GM23248 (cell line): ENCODE results near the gene TEF. TPM values are rescaled to one million over a fixed set of nuclear protein-coding genes. Genes with fewer than 3 reads are reported as not detected.
A peak's percentile ranks its signal among the peaks of the same experiment; 100 is the strongest.

Source experiments
- DNase-seq: peaks from one replicate; pipeline ENCODE4 v3.0.0-alpha.2; 2015
- H2AFZ ChIP-seq: fragments of 200-600 bp; sonication (generic); 2 replicates; pipeline ENCODE4 v1.6.1; 2016; ENCODE audit warnings: antibody characterized with exemption
- H3F3A ChIP-seq: fragments of 200-600 bp; sonication (generic); 2 replicates; pipeline ENCODE4 v1.6.1; 2016; ENCODE audit warnings: mild to moderate bottlenecking, antibody characterized with exemption, mixed run types; ENCODE audit not compliant: insufficient read depth
- H3K27ac ChIP-seq: fragments of 200-600 bp; sonication (generic); 2 replicates; pipeline ENCODE4 v1.5.1; 2016; ENCODE audit warnings: mild to moderate bottlenecking
- H3K27me3 ChIP-seq: fragments of 200-600 bp; sonication (generic); replicated peaks from 2 replicates; pipeline ENCODE4 v1.6.1; 2016; ENCODE audit warnings: mild to moderate bottlenecking; ENCODE audit not compliant: insufficient read depth
- H3K36me3 ChIP-seq: fragments of 200-600 bp; sonication (generic); 2 replicates; pipeline ENCODE4 v1.6.1; 2016; ENCODE audit warnings: low read depth, mild to moderate bottlenecking
- H3K4me1 ChIP-seq: fragments of 200-600 bp; sonication (generic); 2 replicates; pipeline ENCODE4 v1.6.1; 2016; ENCODE audit warnings: mild to moderate bottlenecking; ENCODE audit not compliant: insufficient read depth
- H3K4me2 ChIP-seq: fragments of 200-600 bp; sonication (generic); one replicate; pipeline ENCODE4 v1.6.1; 2016; ENCODE audit warnings: mild to moderate bottlenecking; ENCODE audit not compliant: unreplicated experiment
- H3K4me3 ChIP-seq: fragments of 200-600 bp; sonication (generic); 2 replicates; pipeline ENCODE4 v1.5.1; 2016; ENCODE audit warnings: mild to moderate bottlenecking
- H3K79me2 ChIP-seq: fragments of 200-600 bp; sonication (generic); 2 replicates; pipeline ENCODE4 v1.6.1; 2016; ENCODE audit warnings: mild to moderate bottlenecking; ENCODE audit not compliant: insufficient read depth
- H3K9ac ChIP-seq: fragments of 200-600 bp; sonication (generic); 2 replicates; pipeline ENCODE4 v1.6.1; 2016; ENCODE audit warnings: mild to moderate bottlenecking
- H3K9me2 ChIP-seq: fragments of 200-600 bp; sonication (generic); 2 replicates; pipeline ENCODE4 v1.6.1; 2016; ENCODE audit warnings: mixed run types, mild to moderate bottlenecking, moderate library complexity; ENCODE audit not compliant: insufficient read depth
- H3K9me3 ChIP-seq: fragments of 200-600 bp; sonication (generic); one replicate; pipeline ENCODE4 v1.6.1; 2017; ENCODE audit warnings: low read depth
- H4K20me1 ChIP-seq: fragments of 200-600 bp; sonication (generic); 2 replicates; pipeline ENCODE4 v1.6.0; 2016; ENCODE audit not compliant: insufficient read depth
- EZH2 ChIP-seq: fragments of 200-600 bp; sonication (generic); IDR thresholded peaks from 2 replicates; pipeline ENCODE4 v1.6.1; 2018; ENCODE audit warnings: antibody characterized with exemption, mild to moderate bottlenecking; ENCODE audit not compliant: insufficient read depth, poor library complexity, severe bottlenecking
- EZH2phosphoT487 ChIP-seq: fragments of 200-600 bp; sonication (generic); IDR thresholded peaks from 2 replicates; pipeline ENCODE4 v1.6.1; 2018; ENCODE audit warnings: antibody characterized with exemption, moderate library complexity, mild to moderate bottlenecking, low read depth; ENCODE audit not compliant: insufficient read depth
- WGBS, 2 experiments: methylation state at CpG; one replicate each; pipeline ENCODE4 v1.1.6; 2015 to 2017; ENCODE audit warnings: low lambda C conversion rate in 2 of 2, low coverage in 1 of 2; ENCODE audit errors: missing lambda C conversion rate in 2 of 2; 5-methylcytosine and 5-hydroxymethylcytosine counted together
- in situ Hi-C: fragments of 300-500 bp; cut with MboI; formaldehyde crosslinking; loops from 2 replicates; pipeline ENCODE4 v1.15.0; 2020
- polyA plus RNA-seq: library from polyadenylated mRNA; unstranded; fragments of >200 nt; fragmentation: Nextera tagmentation; extraction: Ambion mirVana; gene quantifications from 2 replicates; pipeline ENCODE4 v1.2.1, GENCODE V29; 2016
- total RNA-seq: library from RNA; depleted of rRNA; stranded (reverse); fragments of >200 nt; shearing (Covaris generic); gene quantifications from 2 replicates; pipeline ENCODE4 v1.2.3, GENCODE V29; 2014; rRNA removed

TEF gene
- 4.2 and 4.6 TPM in 2 replicates for total RNA-seq
- polyA plus RNA-seq, result 2.2 and 2.8 TPM in 2 replicates

- H3K4me1 ChIP-seq, result peaks cover 8% of the 10 kb centered on the region; the same call in 1 of the 2 replicates
- peak within 1 kb of the TSS; percentile 89 for H3K9ac ChIP-seq
- H3K9me3 ChIP-seq, result no peaks in the 10 kb centered on the region
- peak within 1 kb of the TSS; percentile 82 for H3K4me3 ChIP-seq
- no peaks in the 10 kb centered on the region for H3K79me2 ChIP-seq
- TF ChIP-seq EZH2 (no peak), EZH2phosphoT487 (no peak)
- DNase-seq, result peak; percentile 100
- in situ Hi-C loops, result no loop called here
- no peaks in the 10 kb centered on the region for H3K27me3 ChIP-seq
- H4K20me1 ChIP-seq, result no peaks in the 10 kb centered on the region
- 1 to 2% methylated on average over 59 to 67 of the region's 84 CpGs for WGBS, 2 experiments
- peaks cover 10% of the 10 kb centered on the region for H3F3A ChIP-seq
- H3K4me2 ChIP-seq, result peak within 1 kb of the TSS; percentile 85
- H3K9me2 ChIP-seq, result no peaks in the 10 kb centered on the region
- no peaks in the 10 kb centered on the region for H3K36me3 ChIP-seq
- H2AFZ ChIP-seq, result peak within 1 kb of the TSS; percentile 72
- peak within 1 kb of the TSS; percentile 96 for H3K27ac ChIP-seq
Observed at GRCh38 chr22:41381329-41382097, at the start of gene TEF. Gene TEF, plus strand, starts transcription at chr22:41381942. Its CDS starts 103 bp downstream, at chr22:41382045.

GRCh38 chr22:41332217-41332939 is 49.4 kb upstream of the TEF start:
- 92% methylated on average over 14 to 15 of the region's 15 CpGs for WGBS, 2 experiments
- H2AFZ ChIP-seq, result no peak overlapping the region
- in situ Hi-C loops, result no loop called here

GRCh38 chr22:41333806-41334205 is 47.9 kb upstream of the TEF start:
- H3K4me1 ChIP-seq, result no peaks in the 10 kb centered on the region
- no peaks in the 10 kb centered on the region for H3K9me2 ChIP-seq
- peaks cover 25% of the 10 kb centered on the region; the same call in 1 of the 2 replicates for H3K36me3 ChIP-seq
- no peak overlapping the region for H2AFZ ChIP-seq
- H3K9ac ChIP-seq, result no peak overlapping the region
- H3K4me2 ChIP-seq, result no peak overlapping the region
- H3F3A ChIP-seq, result no peaks in the 10 kb centered on the region
- in situ Hi-C loops, result no loop called here
- H4K20me1 ChIP-seq, result no peaks in the 10 kb centered on the region
- no peak overlapping the region for H3K27ac ChIP-seq
- no peak overlapping the region for H3K4me3 ChIP-seq
- no peaks in the 10 kb centered on the region for H3K9me3 ChIP-seq
- no peak for DNase-seq
- H3K79me2 ChIP-seq, result no peaks in the 10 kb centered on the region
- H3K27me3 ChIP-seq, result no peaks in the 10 kb centered on the region
- TF ChIP-seq EZH2phosphoT487 (no peak), EZH2 (no peak)
- WGBS, 2 experiments, result 95 to 100% methylated on average over 3 of the region's 3 CpGs

More at GRCh38 chr22:41332217-41332939, 49.4 kb upstream of the TEF start:
- Histone ChIP-seq H3K4me2 (no peak overlapping the region), H3K4me3 (no peak overlapping the region), H3K9me3 (no peaks in the 10 kb centered on the region), H3K9me2 (no peaks in the 10 kb centered on the region), H3K4me1 (no peaks in the 10 kb centered on the region), H3K79me2 (no peaks in the 10 kb centered on the region), H3K36me3 (peaks cover 28% of the 10 kb centered on the region; the same call in 1 of the 2 replicates), H3K27me3 (no peaks in the 10 kb centered on the region), H4K20me1 (no peaks in the 10 kb centered on the region), H3K27ac (no peak overlapping the region), H3K9ac (no peak overlapping the region), H3F3A (no peaks in the 10 kb centered on the region)
- TF ChIP-seq EZH2phosphoT487 (no peak), EZH2 (no peak)
- DNase-seq, result no peak

- TF ChIP-seq EZH2phosphoT487 (no peak), EZH2 (no peak)
Observed at GRCh38 chr22:41334215-41334614, 47.5 kb upstream of the TEF start.

More at GRCh38 chr22:41334215-41334614, 47.5 kb upstream of the TEF start:
- Histone ChIP-seq H3K4me2 (no peak overlapping the region), H3K9ac (no peak overlapping the region), H3F3A (no peaks in the 10 kb centered on the region), H2AFZ (no peak overlapping the region), H4K20me1 (no peaks in the 10 kb centered on the region), H3K36me3 (peaks cover 25% of the 10 kb centered on the region; the same call in 1 of the 2 replicates), H3K9me2 (no peaks in the 10 kb centered on the region), H3K9me3 (no peaks in the 10 kb centered on the region), H3K4me1 (no peaks in the 10 kb centered on the region), H3K79me2 (no peaks in the 10 kb centered on the region), H3K4me3 (no peak overlapping the region), H3K27me3 (no peaks in the 10 kb centered on the region), H3K27ac (no peak overlapping the region)
- WGBS, 2 experiments, result 91 to 94% methylated on average over 3 of the region's 3 CpGs
- DNase-seq, result no peak
- in situ Hi-C loops, result no loop called here
